ENCODE data around the gene GIGYF2.

GIGYF2 gene

GRCh38 chr2:232809349-232810124 lies 112.4 kb downstream of the GIGYF2 start:
- H3K4me1 ChIP-seq (ENCODE audit: control insufficient read depth, insufficient read depth, low read length) = no peaks in the 10 kb centered on the region
- no peaks in the 10 kb centered on the region for H3K9me3 ChIP-seq (ENCODE audit: control insufficient read depth, insufficient read depth, low read depth, low read length)
- POLR2A ChIA-PET = no interaction called here
- TF ChIP-seq CTCF (tag by site-specific recombination; IDR thresholded peaks at IDR 0.05) (0 out of 2 replicates have a peak, but pooled peaks have one; percentile 13), KLF7 (tag by site-specific recombination; IDR thresholded peaks at IDR 0.05; ENCODE audit: borderline replicate concordance) (no peak), ZBTB10 (tag by site-specific recombination; IDR thresholded peaks at IDR 0.05) (no peak)
- H3K36me3 ChIP-seq (ENCODE audit: control insufficient read depth in 2 of 2, insufficient read depth in 1 of 2, low read length in 2 of 2) = peaks cover 57 to 86% of the 10 kb centered on the region in 2 experiments
- no peak overlapping the region for H3K27ac ChIP-seq (ENCODE audit: extremely low read depth, low read depth, low read length)
- CTCF ChIA-PET = interaction anchor here (0.6 to 1.5 kb wide), 5 partner anchors 12 to 86 kb away, joined by 3 to 4 read pairs (median 3); no protein-coding TSS in a partner anchor
- no peak overlapping the region for H3K4me3 ChIP-seq (ENCODE audit: low read depth, low read length)

- Histone ChIP-seq H3K9me3 (ENCODE audit: control insufficient read depth, insufficient read depth, low read depth, low read length) (no peaks in the 10 kb centered on the region), H3K27ac (ENCODE audit: extremely low read depth, low read depth, low read length) (no peak overlapping the region), H3K36me3 (ENCODE audit: control insufficient read depth in 2 of 2, insufficient read depth in 1 of 2, low read length in 2 of 2) (peaks cover 57 to 90% of the 10 kb centered on the region in 2 experiments), H3K4me1 (ENCODE audit: control insufficient read depth, insufficient read depth, low read length) (no peaks in the 10 kb centered on the region), H3K4me3 (ENCODE audit: low read depth, low read length) (no peak overlapping the region)
- CTCF ChIA-PET = interaction anchor here (0.7 to 1.2 kb wide), 2 partner anchors 29 to 223 kb away, joined by 3 to 4 read pairs; no protein-coding TSS in a partner anchor
- POLR2A ChIA-PET = no interaction called here
- TF ChIP-seq ZNF692 (tag by site-specific recombination; IDR thresholded peaks at IDR 0.05) (no peak), ZNF501 (tag by site-specific recombination; IDR thresholded peaks at IDR 0.05) (no peak), ZFP3 (tag by site-specific recombination; IDR thresholded peaks at IDR 0.05; ENCODE audit: low read depth) (no peak), ZNF530 (tag by site-specific recombination; IDR thresholded peaks at IDR 0.05; ENCODE audit: low read depth) (no peak), PRDM4 (tag by site-specific recombination; IDR thresholded peaks at IDR 0.05) (no peak), TSHZ1 (tag by site-specific recombination; IDR thresholded peaks at IDR 0.05; ENCODE audit: borderline replicate concordance) (no peak), ZNF433 (tag by site-specific recombination; IDR thresholded peaks at IDR 0.05; ENCODE audit: low read depth) (no peak), ZBTB8A (tag by site-specific recombination; IDR thresholded peaks at IDR 0.05) (no peak), ZNF529 (tag by site-specific recombination; IDR thresholded peaks at IDR 0.05; ENCODE audit: insufficient replicate concordance) (no peak), ZBTB11 (tag by site-specific recombination; conservative IDR thresholded peaks at IDR 0.05; ENCODE audit: low read depth) (no peak), ZNF510 (tag by site-specific recombination; IDR thresholded peaks at IDR 0.05; ENCODE audit: insufficient replicate concordance) (no peak), SP2 (tag by site-specific recombination; IDR thresholded peaks at IDR 0.05) (no peak), MEIS1 (CRISPR knock-in tag; IDR thresholded peaks at IDR 0.05; ENCODE audit: borderline replicate concordance) (no peak), ZSCAN30 (tag by site-specific recombination; IDR thresholded peaks at IDR 0.05) (no peak)
Observed at GRCh38 chr2:232810444-232810843, 113.3 kb downstream of the GIGYF2 start.

Measured in HEK293 (cell line).